HepG2 (cell line): ENCODE data around the gene ZSCAN31. TPM values are rescaled to one million over a fixed set of nuclear protein-coding genes. Genes with fewer than 3 reads are reported as not detected.

Source experiments
- AKNA ChIP-seq: sonication (generic); formaldehyde crosslinking; IDR thresholded peaks from 2 replicates; pipeline ENCODE4 v1.4.0; 2020; ENCODE audit warnings: missing genetic modification reagents, borderline replicate concordance
- FOXA1 ChIP-seq, 2 experiments: fragments of 450-650 bp in 1 of 2; sonication (generic) in 1 of 2; formaldehyde crosslinking in 1 of 2; IDR thresholded peaks; 2 replicates each; pipeline versions ENCODE4 v1.4.0 to v1.6.1; 2016 to 2020; ENCODE audit warnings: missing genetic modification reagents in 1 of 2
- IRF9 ChIP-seq: sonication (generic); formaldehyde crosslinking; IDR thresholded peaks from 2 replicates; pipeline ENCODE4 v1.8.0; 2022; ENCODE audit warnings: missing genetic modification reagents, mild to moderate bottlenecking, borderline replicate concordance
- MBNL3 ChIP-seq: fragments of 250-450 bp; sonication (Bioruptor Pico); conservative IDR thresholded peaks from 2 replicates; pipeline ENCODE4 v1.8.0; 2022; ENCODE audit warnings: mild to moderate bottlenecking, inconsistent platforms
- MEF2D ChIP-seq: sonication (generic); formaldehyde crosslinking; IDR thresholded peaks from 2 replicates; pipeline ENCODE4 v1.5.1; 2020; ENCODE audit warnings: mild to moderate bottlenecking, missing genetic modification reagents
- MEIS1 ChIP-seq: sonication (generic); formaldehyde crosslinking; IDR thresholded peaks from 2 replicates; pipeline ENCODE4 v1.9.0; 2021; ENCODE audit warnings: mild to moderate bottlenecking, missing genetic modification reagents, moderate library complexity, borderline replicate concordance
- NFAT5 ChIP-seq: sonication (generic); formaldehyde crosslinking; IDR thresholded peaks from 2 replicates; pipeline ENCODE4 v1.4.0; 2020; ENCODE audit warnings: missing genetic modification reagents
- SAFB2 ChIP-seq: sonication (generic); formaldehyde crosslinking; IDR thresholded peaks from 2 replicates; pipeline ENCODE4 v1.5.1; 2020; ENCODE audit warnings: missing genetic modification reagents, low read depth, mild to moderate bottlenecking, borderline replicate concordance
- ZNF382 ChIP-seq: sonication (generic); formaldehyde crosslinking; IDR thresholded peaks from 2 replicates; pipeline ENCODE4 v1.5.0; 2020; ENCODE audit warnings: missing genetic modification reagents, mild to moderate bottlenecking, borderline replicate concordance
- ZNF512 ChIP-seq: sonication (generic); formaldehyde crosslinking; IDR thresholded peaks from 2 replicates; pipeline ENCODE4 v1.4.0; 2020; ENCODE audit warnings: mild to moderate bottlenecking, missing genetic modification reagents
- ZNF597 ChIP-seq: sonication (generic); formaldehyde crosslinking; IDR thresholded peaks from 2 replicates; pipeline ENCODE4 v1.5.0; 2020; ENCODE audit warnings: missing genetic modification reagents
- ZNF780A ChIP-seq: sonication (generic); formaldehyde crosslinking; IDR thresholded peaks from 2 replicates; pipeline ENCODE4 v1.8.0; 2022; ENCODE audit warnings: mild to moderate bottlenecking, missing genetic modification reagents, moderate library complexity
- polyA plus RNA-seq, 8 experiments: library from polyadenylated mRNA; depleted of rRNA in 3 of 8; stranded (reverse) in 7 of 8; unstranded in 1 of 8; fragments of >200 nt; fragmentation: Illumina TruSeq in 4 of 8; extraction: Trizol in 4 of 8; gene quantifications; 2 replicates each; pipeline versions ENCODE4 v1.2.1 to v1.2.3, GENCODE V29; 2011 to 2016; ENCODE audit warnings: low read depth in 4 of 8, missing spikeins in 1 of 8, mixed read lengths in 1 of 8; ENCODE audit not compliant: insufficient read depth in 1 of 8
- total RNA-seq, 5 experiments: library from RNA; depleted of rRNA; stranded (reverse); fragments of >200 nt; fragmentation: Illumina TruSeq; extraction: Trizol; gene quantifications; 2 replicates each; pipeline ENCODE4 v1.2.3, GENCODE V29; 2016; ENCODE audit warnings: low read depth in 1 of 5

The ZSCAN31 gene
- total and polyA plus RNA-seq, 2 of the 13 experiments (the other 11 are each of a cell fraction or from before 2014, with no cell fraction given) = 5.3 to 6.2 TPM

GRCh38 chr6:28354688-28355554 lies 19.0 kb upstream of the ZSCAN31 start (continued):
- no peak for TF ChIP-seq AKNA (CRISPR knock-in tag)
- TF ChIP-seq NFAT5 (CRISPR knock-in tag) = no peak
- no peak for TF ChIP-seq ZNF512
- TF ChIP-seq MEF2D (CRISPR knock-in tag) = no peak
- no peak for TF ChIP-seq ZNF382 (CRISPR knock-in tag)
- no peak for TF ChIP-seq MBNL3 (CRISPR knock-in tag)
- TF ChIP-seq ZNF780A (CRISPR knock-in tag) = no peak
- TF ChIP-seq MEIS1 (CRISPR knock-in tag) = no peak
- no peak for TF ChIP-seq ZNF597 (CRISPR knock-in tag)
- TF ChIP-seq FOXA1 (IDR thresholded peaks at IDR 0.05) = no peak
- TF ChIP-seq FOXA1 (CRISPR knock-in tag; IDR thresholded peaks at IDR 0.05) = no peak
- no peak for TF ChIP-seq SAFB2
- TF ChIP-seq IRF9 (CRISPR knock-in tag) = no peak
